Liver (tissue), 9 donors: ENCODE data around the gene ATP6AP1. TPM values are rescaled to one million over a fixed set of nuclear protein-coding genes. Genes with fewer than 3 reads are reported as not detected.

Experiments used
- DNase-seq: peaks from one replicate; pipeline ENCODE4 v3.0.0-alpha.2; 2017; ENCODE audit warnings: low spot score
- H3K27ac ChIP-seq, 2 donors: one replicate each; pipeline ENCODE4 v1.7.0; 2013; ENCODE audit warnings: inconsistent platforms in 2 of 2, low read length in 2 of 2, control low read depth in 1 of 2, low read depth in 1 of 2, mild to moderate bottlenecking in 1 of 2
- H3K27me3 ChIP-seq, 4 donors: one replicate each; pipeline versions ENCODE4 v1.6.1 to v1.7.0; 2013; ENCODE audit warnings: low read length in 3 of 4, inconsistent platforms in 1 of 4, mild to moderate bottlenecking in 1 of 4, moderate library complexity in 1 of 4; ENCODE audit not compliant: control insufficient read depth in 4 of 4, insufficient read depth in 4 of 4
- H3K36me3 ChIP-seq, 4 donors: one replicate each; pipeline versions ENCODE4 v1.6.1 to v1.7.0; 2013; ENCODE audit warnings: low read length in 3 of 4, mild to moderate bottlenecking in 3 of 4, low read depth in 1 of 4, moderate library complexity in 1 of 4; ENCODE audit not compliant: control insufficient read depth in 4 of 4, insufficient read depth in 3 of 4
- H3K4me1 ChIP-seq, 4 donors: one replicate each; pipeline versions ENCODE4 v1.6.1 to v1.7.0; 2013; ENCODE audit warnings: low read length in 3 of 4, mild to moderate bottlenecking in 3 of 4, moderate library complexity in 1 of 4; ENCODE audit not compliant: control insufficient read depth in 4 of 4, insufficient read depth in 4 of 4
- H3K4me3 ChIP-seq, 3 donors: one replicate each; pipeline versions ENCODE4 v1.6.1 to v1.7.0; 2013; ENCODE audit warnings: low read length in 3 of 3, control low read depth in 1 of 3, low read depth in 1 of 3, mild to moderate bottlenecking in 1 of 3
- H3K9ac ChIP-seq, 2 donors: one replicate each; pipeline ENCODE4 v1.7.0; 2013; ENCODE audit warnings: low read length in 2 of 2, mild to moderate bottlenecking in 2 of 2, moderate library complexity in 2 of 2, control low read depth in 1 of 2, low read depth in 1 of 2
- H3K9me3 ChIP-seq, 4 donors: one replicate each; pipeline versions ENCODE4 v1.6.1 to v1.7.0; 2013; ENCODE audit warnings: low read length in 3 of 4; ENCODE audit not compliant: control insufficient read depth in 4 of 4
- EGR1 ChIP-seq, 2 donors: IDR thresholded peaks; 2 replicates each; pipeline ENCODE4 v1.6.1; 2016 to 2018; ENCODE audit warnings: antibody characterized with exemption in 2 of 2, low read depth in 2 of 2
- FOXA1 ChIP-seq: IDR thresholded peaks from 2 replicates; pipeline ENCODE4 v1.6.1; 2016; ENCODE audit warnings: antibody characterized with exemption
- FOXA2 ChIP-seq: IDR thresholded peaks from 2 replicates; pipeline ENCODE4 v1.6.1; 2016; ENCODE audit warnings: antibody characterized with exemption
- GABPA ChIP-seq, 2 donors: IDR thresholded peaks in 1 of 2; conservative IDR thresholded peaks in 1 of 2; 2 replicates each; pipeline ENCODE4 v1.6.1; 2016; ENCODE audit warnings: antibody characterized with exemption in 2 of 2, mild to moderate bottlenecking in 1 of 2, moderate library complexity in 1 of 2
- HNF4A ChIP-seq, 2 donors: conservative IDR thresholded peaks; 2 replicates each; pipeline ENCODE4 v1.6.1; 2016; ENCODE audit warnings: antibody characterized with exemption in 2 of 2, mild to moderate bottlenecking in 2 of 2
- HNF4G ChIP-seq: IDR thresholded peaks from 2 replicates; pipeline ENCODE4 v1.6.1; 2016; ENCODE audit warnings: antibody characterized with exemption
- JUND ChIP-seq, 2 donors: IDR thresholded peaks; 2 replicates each; pipeline ENCODE4 v1.6.1; 2016; ENCODE audit warnings: antibody characterized with exemption in 2 of 2
- NR2F2 ChIP-seq: IDR thresholded peaks from 2 replicates; pipeline ENCODE4 v1.6.1; 2016; ENCODE audit warnings: antibody characterized with exemption
- RAD21 ChIP-seq, 2 donors: IDR thresholded peaks; 2 replicates each; pipeline ENCODE4 v1.6.1; 2016; ENCODE audit warnings: antibody characterized with exemption in 2 of 2, mild to moderate bottlenecking in 2 of 2
- RXRA ChIP-seq, 2 donors: IDR thresholded peaks; 2 replicates each; pipeline ENCODE4 v1.6.1; 2017 to 2018; ENCODE audit warnings: antibody characterized with exemption in 2 of 2, mild to moderate bottlenecking in 1 of 2
- SP1 ChIP-seq: IDR thresholded peaks from 2 replicates; pipeline ENCODE4 v1.6.1; 2018; ENCODE audit warnings: antibody characterized with exemption, mild to moderate bottlenecking
- TAF1 ChIP-seq: conservative IDR thresholded peaks from 2 replicates; pipeline ENCODE4 v1.6.1; 2016; ENCODE audit warnings: antibody characterized with exemption, mild to moderate bottlenecking
- YY1 ChIP-seq: IDR thresholded peaks from 2 replicates; pipeline ENCODE4 v1.6.1; 2016; ENCODE audit warnings: antibody characterized with exemption, mild to moderate bottlenecking
- WGBS: extraction: QIAGEN DNeasy Blood & Tissue Kit; methylation state at CpG from one replicate; pipeline ENCODE4 v1.1.7; 2013; 5-methylcytosine and 5-hydroxymethylcytosine counted together
- polyA plus RNA-seq, 2 donors: library from polyadenylated mRNA; stranded (reverse) in 1 of 2; unstranded in 1 of 2; fragments of 200-250 nt in 1 of 2; fragments of >200 nt in 1 of 2; fragmentation: Nextera tagmentation in 1 of 2; extraction: Ambion mirVana in 1 of 2; gene quantifications; one replicate each; pipeline versions ENCODE4 v1.2.1 to v1.2.3, GENCODE V29; 2013 to 2015
- total RNA-seq, 2 donors: library from RNA; depleted of rRNA; stranded (reverse); fragments of >200 nt; gene quantifications; one replicate each; pipeline ENCODE4 v1.2.3, GENCODE V29; 2014
- TF ChIP-seq, protein P1 (sequence below): IDR thresholded peaks from 2 replicates; pipeline ENCODE4 v1.6.1; 2016; ENCODE audit warnings: antibody characterized with exemption, mild to moderate bottlenecking
- TF ChIP-seq, protein P2 (sequence below): IDR thresholded peaks from 2 replicates; pipeline ENCODE4 v1.6.1; 2016; ENCODE audit warnings: antibody characterized with exemption
- TF ChIP-seq, protein P3 (sequence below): fragments of 150-350 bp; IDR thresholded peaks from 2 replicates; pipeline ENCODE4 v1.5.1; 2017; ENCODE audit warnings: improper control_type of control experiment, low read depth, low read length; ENCODE audit not compliant: missing input control
- TF ChIP-seq, protein P4 (sequence below): IDR thresholded peaks from 2 replicates; pipeline ENCODE4 v1.6.1; 2016; ENCODE audit warnings: antibody characterized with exemption
- donor health status: healthy.
- donor health status: healthy.
- donor health status: healthy.
- donor health status: healthy.
- donor health status: healthy.

The ATP6AP1 gene
- total and polyA plus RNA-seq, 4 donors = 35.2 to 43.3 (median 40.8) TPM

DNA sequence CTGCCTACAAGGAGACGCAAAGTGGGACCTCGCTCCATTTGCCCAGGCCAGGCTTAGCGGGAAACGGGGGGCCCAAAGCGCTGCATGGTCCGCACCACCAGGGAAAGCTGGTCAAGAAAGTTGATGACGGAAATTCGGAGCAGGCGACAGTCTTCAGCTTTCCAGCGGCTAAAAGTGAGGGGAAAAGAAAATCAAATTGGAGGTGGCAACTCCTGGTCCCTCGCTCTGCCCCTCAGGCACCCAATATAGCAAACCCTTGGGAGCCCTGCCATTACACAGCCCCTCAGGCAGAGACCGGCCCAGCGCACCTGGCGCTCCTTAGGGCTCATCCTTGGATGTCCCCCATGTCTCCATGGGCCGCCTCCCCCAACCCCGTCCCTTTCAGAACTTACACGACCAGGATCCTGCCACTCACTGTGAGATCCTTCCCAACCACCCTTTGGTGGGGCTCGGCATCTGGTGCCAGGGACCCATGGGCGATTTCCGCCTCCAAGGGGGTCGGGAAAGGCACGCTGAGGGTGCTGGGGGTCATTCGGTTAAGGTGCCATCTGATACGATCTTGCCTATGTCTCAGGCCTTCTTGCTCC, 49.5 kb downstream of the ATP6AP1 start (continued):
- TF ChIP-seq, protein P1, sequence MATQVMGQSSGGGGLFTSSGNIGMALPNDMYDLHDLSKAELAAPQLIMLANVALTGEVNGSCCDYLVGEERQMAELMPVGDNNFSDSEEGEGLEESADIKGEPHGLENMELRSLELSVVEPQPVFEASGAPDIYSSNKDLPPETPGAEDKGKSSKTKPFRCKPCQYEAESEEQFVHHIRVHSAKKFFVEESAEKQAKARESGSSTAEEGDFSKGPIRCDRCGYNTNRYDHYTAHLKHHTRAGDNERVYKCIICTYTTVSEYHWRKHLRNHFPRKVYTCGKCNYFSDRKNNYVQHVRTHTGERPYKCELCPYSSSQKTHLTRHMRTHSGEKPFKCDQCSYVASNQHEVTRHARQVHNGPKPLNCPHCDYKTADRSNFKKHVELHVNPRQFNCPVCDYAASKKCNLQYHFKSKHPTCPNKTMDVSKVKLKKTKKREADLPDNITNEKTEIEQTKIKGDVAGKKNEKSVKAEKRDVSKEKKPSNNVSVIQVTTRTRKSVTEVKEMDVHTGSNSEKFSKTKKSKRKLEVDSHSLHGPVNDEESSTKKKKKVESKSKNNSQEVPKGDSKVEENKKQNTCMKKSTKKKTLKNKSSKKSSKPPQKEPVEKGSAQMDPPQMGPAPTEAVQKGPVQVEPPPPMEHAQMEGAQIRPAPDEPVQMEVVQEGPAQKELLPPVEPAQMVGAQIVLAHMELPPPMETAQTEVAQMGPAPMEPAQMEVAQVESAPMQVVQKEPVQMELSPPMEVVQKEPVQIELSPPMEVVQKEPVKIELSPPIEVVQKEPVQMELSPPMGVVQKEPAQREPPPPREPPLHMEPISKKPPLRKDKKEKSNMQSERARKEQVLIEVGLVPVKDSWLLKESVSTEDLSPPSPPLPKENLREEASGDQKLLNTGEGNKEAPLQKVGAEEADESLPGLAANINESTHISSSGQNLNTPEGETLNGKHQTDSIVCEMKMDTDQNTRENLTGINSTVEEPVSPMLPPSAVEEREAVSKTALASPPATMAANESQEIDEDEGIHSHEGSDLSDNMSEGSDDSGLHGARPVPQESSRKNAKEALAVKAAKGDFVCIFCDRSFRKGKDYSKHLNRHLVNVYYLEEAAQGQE = no peak
- TF ChIP-seq FOXA1 (no peak), HNF4G (no peak), RAD21 (IDR thresholded peaks at IDR 0.05) (no peak), SP1 (no peak), FOXA2 (no peak), EGR1 (IDR thresholded peaks at IDR 0.05; ENCODE audit: low read depth in 2 of 2) (no peak), JUND (IDR thresholded peaks at IDR 0.05) (no peak), YY1 (no peak)

DNA sequence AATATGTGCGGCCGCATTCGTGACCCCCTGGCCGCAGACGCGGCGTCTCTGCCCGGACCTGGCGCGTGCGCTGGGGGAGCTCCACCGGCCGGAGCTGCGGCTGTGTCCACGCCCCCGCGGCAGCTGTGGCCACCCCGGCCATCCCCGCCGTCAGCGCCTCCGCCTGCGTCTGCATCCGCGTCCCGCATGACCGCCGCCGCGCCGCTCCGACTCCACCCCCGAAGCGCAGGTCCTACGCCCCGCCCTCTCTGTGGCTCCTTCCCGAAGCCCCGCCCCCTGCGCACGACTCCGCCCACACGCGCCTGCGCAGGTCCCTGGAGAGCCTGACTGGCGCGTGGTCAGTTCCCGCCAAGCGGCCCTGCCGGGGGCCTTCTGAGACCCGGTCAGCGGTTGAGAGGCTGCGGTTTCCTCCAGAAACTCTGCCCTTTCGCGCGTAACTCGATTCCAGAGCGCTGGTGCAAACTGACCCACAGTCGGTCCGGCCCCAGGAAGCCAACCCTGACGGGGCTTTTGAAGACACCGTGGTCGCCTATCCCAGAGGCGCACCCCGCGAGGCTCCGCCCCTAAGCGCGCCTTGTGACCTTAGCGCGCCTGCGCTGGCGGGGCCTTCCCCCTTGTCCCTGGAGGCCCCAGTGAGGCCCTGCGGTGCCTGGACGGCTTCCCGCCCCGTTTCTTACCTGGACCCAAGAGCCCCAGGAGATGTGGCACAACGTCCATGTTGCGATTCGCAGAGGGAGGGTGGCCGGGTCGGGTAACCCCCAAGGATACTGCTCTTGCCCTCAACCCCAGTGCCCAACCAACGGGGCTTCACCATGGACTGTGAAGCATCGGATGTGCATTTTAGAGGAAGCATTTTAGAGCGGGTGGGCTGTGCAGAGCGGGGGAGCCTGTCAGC, 50.5 kb downstream of the ATP6AP1 start, which contains the start of gene LAGE3:
Gene LAGE3, minus strand, starts transcription at position 554 of the 895 bp plus-strand sequence. Its CDS starts 366 bp downstream, at position 188.
- peak within 1 kb of the TSS in 2 of 3 donors; percentile 30 to 45 for H3K4me3 ChIP-seq
- peak; percentile 98 for DNase-seq
- peak within 1 kb of the TSS in 1 of 2 donors; percentile 62 for H3K9ac ChIP-seq
- H3K4me1 ChIP-seq = peaks cover 0 to 7% (median 3%) of the 10 kb centered on the region in 4 donors
- no peaks in the 10 kb centered on the region for H3K27me3 ChIP-seq
- H3K36me3 ChIP-seq = no peaks in the 10 kb centered on the region
- peak within 1 kb of the TSS; percentile 76 to 91 for H3K27ac ChIP-seq
- 4% methylated on average over 85 of the region's 85 CpGs for WGBS
- no peaks in the 10 kb centered on the region for H3K9me3 ChIP-seq
- TF ChIP-seq, protein P2, sequence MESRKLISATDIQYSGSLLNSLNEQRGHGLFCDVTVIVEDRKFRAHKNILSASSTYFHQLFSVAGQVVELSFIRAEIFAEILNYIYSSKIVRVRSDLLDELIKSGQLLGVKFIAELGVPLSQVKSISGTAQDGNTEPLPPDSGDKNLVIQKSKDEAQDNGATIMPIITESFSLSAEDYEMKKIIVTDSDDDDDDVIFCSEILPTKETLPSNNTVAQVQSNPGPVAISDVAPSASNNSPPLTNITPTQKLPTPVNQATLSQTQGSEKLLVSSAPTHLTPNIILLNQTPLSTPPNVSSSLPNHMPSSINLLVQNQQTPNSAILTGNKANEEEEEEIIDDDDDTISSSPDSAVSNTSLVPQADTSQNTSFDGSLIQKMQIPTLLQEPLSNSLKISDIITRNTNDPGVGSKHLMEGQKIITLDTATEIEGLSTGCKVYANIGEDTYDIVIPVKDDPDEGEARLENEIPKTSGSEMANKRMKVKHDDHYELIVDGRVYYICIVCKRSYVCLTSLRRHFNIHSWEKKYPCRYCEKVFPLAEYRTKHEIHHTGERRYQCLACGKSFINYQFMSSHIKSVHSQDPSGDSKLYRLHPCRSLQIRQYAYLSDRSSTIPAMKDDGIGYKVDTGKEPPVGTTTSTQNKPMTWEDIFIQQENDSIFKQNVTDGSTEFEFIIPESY = no peak
- TF ChIP-seq TAF1 = no peak
- TF ChIP-seq GABPA (IDR thresholded peaks at IDR 0.05 in 1 of 2, conservative IDR thresholded peaks at IDR 0.05 in 1 of 2) = peak in 1 of 2 donors; percentile 25
- TF ChIP-seq RXRA (IDR thresholded peaks at IDR 0.05) = no peak
- TF ChIP-seq FOXA1 = no peak
- peak; percentile 14 for TF ChIP-seq NR2F2
- TF ChIP-seq HNF4A (conservative IDR thresholded peaks at IDR 0.05) = no peak
- TF ChIP-seq, protein P3, sequence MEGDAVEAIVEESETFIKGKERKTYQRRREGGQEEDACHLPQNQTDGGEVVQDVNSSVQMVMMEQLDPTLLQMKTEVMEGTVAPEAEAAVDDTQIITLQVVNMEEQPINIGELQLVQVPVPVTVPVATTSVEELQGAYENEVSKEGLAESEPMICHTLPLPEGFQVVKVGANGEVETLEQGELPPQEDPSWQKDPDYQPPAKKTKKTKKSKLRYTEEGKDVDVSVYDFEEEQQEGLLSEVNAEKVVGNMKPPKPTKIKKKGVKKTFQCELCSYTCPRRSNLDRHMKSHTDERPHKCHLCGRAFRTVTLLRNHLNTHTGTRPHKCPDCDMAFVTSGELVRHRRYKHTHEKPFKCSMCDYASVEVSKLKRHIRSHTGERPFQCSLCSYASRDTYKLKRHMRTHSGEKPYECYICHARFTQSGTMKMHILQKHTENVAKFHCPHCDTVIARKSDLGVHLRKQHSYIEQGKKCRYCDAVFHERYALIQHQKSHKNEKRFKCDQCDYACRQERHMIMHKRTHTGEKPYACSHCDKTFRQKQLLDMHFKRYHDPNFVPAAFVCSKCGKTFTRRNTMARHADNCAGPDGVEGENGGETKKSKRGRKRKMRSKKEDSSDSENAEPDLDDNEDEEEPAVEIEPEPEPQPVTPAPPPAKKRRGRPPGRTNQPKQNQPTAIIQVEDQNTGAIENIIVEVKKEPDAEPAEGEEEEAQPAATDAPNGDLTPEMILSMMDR = no peak
- TF ChIP-seq SP1 = peak; percentile 77
- TF ChIP-seq, protein P4, sequence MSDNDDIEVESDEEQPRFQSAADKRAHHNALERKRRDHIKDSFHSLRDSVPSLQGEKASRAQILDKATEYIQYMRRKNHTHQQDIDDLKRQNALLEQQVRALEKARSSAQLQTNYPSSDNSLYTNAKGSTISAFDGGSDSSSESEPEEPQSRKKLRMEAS = peak; percentile 78
- TF ChIP-seq JUND (IDR thresholded peaks at IDR 0.05) = no peak
- TF ChIP-seq YY1 = no peak
- TF ChIP-seq HNF4G = no peak
- TF ChIP-seq FOXA2 = no peak
